IMR-90 (cell line): Measurements from ENCODE around the gene CRIM1. TPM values are rescaled to one million over a fixed set of nuclear protein-coding genes. Genes with fewer than 3 reads are reported as not detected.
A peak's percentile ranks its signal among the peaks of the same experiment; 100 is the strongest.

Experiments used
- ATAC-seq: fragments of 200-7000 bp; cut with Tn5 transposase; 2 replicates; pipeline ENCODE4 v1.9.1; 2020; ENCODE audit warnings: low read depth, mild to moderate bottlenecking, moderate library complexity
- BruUV-seq: library from RNA; stranded (reverse); fragments of 400-500 nt; replicated peaks from 2 replicates; lab custom pipeline; 2021; lab: Mats Ljungman, UMichigan
- CTCF ChIA-PET: fragments of 300-600 bp; formaldehyde crosslinking; extraction: SDS; loops from one replicate; lab custom pipeline; 2021; ENCODE audit warnings: antibody characterized with exemption; lab: Yijun Ruan, JAX
- POLR2A ChIA-PET: fragments of 300-600 bp; sonication (Branson Sonifier 250); formaldehyde crosslinking; loops from one replicate; lab custom pipeline; 2022; ENCODE audit warnings: antibody characterized with exemption; ENCODE audit not compliant: unreplicated experiment; lab: Charles Lee
- DNase-seq: peaks from one replicate; pipeline ENCODE4 v3.0.0; 2013
- H2AFZ ChIP-seq: replicated peaks from 2 replicates; pipeline ENCODE3; 2013; ENCODE audit warnings: low read length, mild to moderate bottlenecking; ENCODE audit not compliant: poor library complexity
- H2AK5ac ChIP-seq: 2 replicates; pipeline ENCODE4 v1.6.1; 2013; ENCODE audit warnings: low read depth, low read length, inconsistent platforms
- H2AK9ac ChIP-seq: replicated peaks from 2 replicates; pipeline ENCODE3; 2013; ENCODE audit warnings: mild to moderate bottlenecking, low read depth, low read length, moderate library complexity; ENCODE audit not compliant: poor library complexity
- H2BK120ac ChIP-seq: 2 replicates; pipeline ENCODE4 v1.6.1; 2013; ENCODE audit warnings: low read depth, low read length, inconsistent platforms
- H2BK15ac ChIP-seq: 3 replicates; pipeline ENCODE4 v1.6.1; 2013; ENCODE audit warnings: low read depth, low read length, inconsistent platforms
- H2BK20ac ChIP-seq: 2 replicates; pipeline ENCODE4 v1.6.1; 2013; ENCODE audit warnings: low read depth, mild to moderate bottlenecking, inconsistent platforms, low read length, moderate library complexity
- H2BK5ac ChIP-seq: 2 replicates; pipeline ENCODE4 v1.6.1; 2013; ENCODE audit warnings: mild to moderate bottlenecking, low read depth, low read length, inconsistent platforms; ENCODE audit not compliant: poor library complexity, severe bottlenecking
- H3K14ac ChIP-seq: replicated peaks from 2 replicates; pipeline ENCODE4 v1.6.1; 2013; ENCODE audit warnings: low read depth, low read length, inconsistent platforms
- H3K18ac ChIP-seq: 2 replicates; pipeline ENCODE4 v1.6.1; 2013; ENCODE audit warnings: low read depth, low read length, control low read depth
- H3K23ac ChIP-seq: 2 replicates; pipeline ENCODE4 v1.6.1; 2013; ENCODE audit warnings: low read depth, low read length, inconsistent platforms
- H3K27ac ChIP-seq: 2 replicates; pipeline ENCODE4 v1.5.1; 2013; ENCODE audit warnings: mild to moderate bottlenecking, control low read depth, low read length; ENCODE audit not compliant: insufficient read depth
- H3K27me3 ChIP-seq: 2 replicates; pipeline ENCODE4 v1.6.1; 2013; ENCODE audit warnings: low read length; ENCODE audit not compliant: control insufficient read depth, insufficient read depth
- H3K36me3 ChIP-seq: 2 replicates; pipeline ENCODE4 v1.6.1; 2013; ENCODE audit warnings: low read length, mixed read lengths; ENCODE audit not compliant: control insufficient read depth, insufficient read depth
- H3K4ac ChIP-seq: 2 replicates; pipeline ENCODE4 v1.6.1; 2013; ENCODE audit warnings: low read depth, low read length, inconsistent platforms
- H3K4me1 ChIP-seq: 2 replicates; pipeline ENCODE4 v1.6.1; 2013; ENCODE audit warnings: low read length, mixed read lengths; ENCODE audit not compliant: control insufficient read depth, insufficient read depth
- H3K4me2 ChIP-seq: 2 replicates; pipeline ENCODE4 v1.6.1; 2013; ENCODE audit warnings: low read depth, mild to moderate bottlenecking, control low read depth, low read length, moderate library complexity
- H3K4me3 ChIP-seq: 2 replicates; pipeline ENCODE4 v1.5.1; 2013; ENCODE audit warnings: low read depth, mild to moderate bottlenecking, control low read depth, low read length, moderate library complexity; ENCODE audit not compliant: insufficient read depth
- H3K56ac ChIP-seq: 2 replicates; pipeline ENCODE4 v1.6.1; 2013; ENCODE audit warnings: low read length, inconsistent platforms; ENCODE audit not compliant: insufficient read depth; ENCODE audit errors: extremely low read depth
- H3K79me1 ChIP-seq, 2 experiments: 2 replicates each; pipeline ENCODE4 v1.6.1; 2013; ENCODE audit warnings: low read length in 2 of 2, inconsistent platforms in 1 of 2, low read depth in 1 of 2
- H3K9ac ChIP-seq: 2 replicates; pipeline ENCODE4 v1.6.1; 2013; ENCODE audit warnings: low read depth, low read length, control low read depth
- H3K9me1 ChIP-seq: 2 replicates; pipeline ENCODE4 v1.6.1; 2013; ENCODE audit warnings: low read length, inconsistent platforms; ENCODE audit not compliant: insufficient read depth
- H3K9me3 ChIP-seq: 2 replicates; pipeline ENCODE4 v1.6.1; 2013; ENCODE audit warnings: low read length; ENCODE audit not compliant: control insufficient read depth, insufficient read depth
- H4K20me1 ChIP-seq: 2 replicates; pipeline ENCODE4 v1.6.1; 2013; ENCODE audit warnings: low read length, inconsistent platforms; ENCODE audit not compliant: insufficient read depth
- H4K5ac ChIP-seq: 2 replicates; pipeline ENCODE4 v1.6.1; 2013; ENCODE audit warnings: mild to moderate bottlenecking, low read depth, low read length, control low read depth
- H4K8ac ChIP-seq, 2 experiments: 2 replicates each; pipeline ENCODE4 v1.6.1; 2013; ENCODE audit warnings: low read depth in 2 of 2, low read length in 2 of 2, control low read depth in 1 of 2, inconsistent platforms in 1 of 2
- H4K91ac ChIP-seq: 2 replicates; pipeline ENCODE4 v1.6.1; 2013; ENCODE audit warnings: low read depth, low read length, inconsistent platforms; ENCODE audit not compliant: insufficient read depth
- BHLHE40 ChIP-seq: fragments of 150-350 bp; IDR thresholded peaks from 2 replicates; pipeline ENCODE4 v1.6.1; 2016; ENCODE audit warnings: mild to moderate bottlenecking, low read depth, low read length
- CEBPB ChIP-seq: IDR thresholded peaks from 2 replicates; pipeline ENCODE4 v1.6.1; 2012; ENCODE audit warnings: low read depth, low read length, improper control_type of control experiment
- CHD1 ChIP-seq: IDR thresholded peaks from 2 replicates; pipeline ENCODE4 v1.6.1; 2012; ENCODE audit warnings: low read depth, low read length, improper control_type of control experiment
- FOS ChIP-seq: fragments of 150-350 bp; IDR thresholded peaks from 2 replicates; pipeline ENCODE4 v1.6.1; 2016; ENCODE audit warnings: low read depth, low read length
- MAFK ChIP-seq: IDR thresholded peaks from 2 replicates; pipeline ENCODE4 v1.6.1; 2012; ENCODE audit warnings: low read depth, low read length, improper control_type of control experiment
- MAZ ChIP-seq: IDR thresholded peaks from 2 replicates; pipeline ENCODE4 v1.6.1; 2012; ENCODE audit warnings: low read depth, mild to moderate bottlenecking, low read length, improper control_type of control experiment, moderate library complexity, borderline replicate concordance
- MXI1 ChIP-seq: IDR thresholded peaks from 2 replicates; pipeline ENCODE4 v1.6.1; 2012; ENCODE audit warnings: low read depth, mild to moderate bottlenecking, low read length, moderate library complexity, borderline replicate concordance
- NFE2L2 ChIP-seq: fragments of 150-350 bp; IDR thresholded peaks from 2 replicates; pipeline ENCODE4 v1.6.1; 2016; ENCODE audit warnings: low read depth, mild to moderate bottlenecking, low read length
- POLR2A ChIP-seq: IDR thresholded peaks from 2 replicates; pipeline ENCODE4 v1.6.1; 2012; ENCODE audit warnings: mild to moderate bottlenecking, low read depth, low read length
- RAD21 ChIP-seq: IDR thresholded peaks from 2 replicates; pipeline ENCODE4 v1.6.1; 2012; ENCODE audit warnings: low read length, improper control_type of control experiment
- RCOR1 ChIP-seq: IDR thresholded peaks from 2 replicates; pipeline ENCODE4 v1.6.1; 2012; ENCODE audit warnings: mild to moderate bottlenecking, low read length, improper control_type of control experiment; ENCODE audit not compliant: insufficient replicate concordance
- RFX5 ChIP-seq: IDR thresholded peaks from 2 replicates; pipeline ENCODE4 v1.8.0; 2012; ENCODE audit warnings: low read depth, mild to moderate bottlenecking, low read length, moderate library complexity
- SMC3 ChIP-seq: fragments of 150-350 bp; IDR thresholded peaks from 2 replicates; pipeline ENCODE4 v1.6.1; 2016; ENCODE audit warnings: low read depth, mild to moderate bottlenecking, antibody characterized with exemption, low read length, moderate library complexity
- dilution Hi-C: fragments of 300-500 bp; cut with HindIII; formaldehyde crosslinking; loops from one replicate; pipeline ENCODE4 v1.14.3; 2018; ENCODE audit warnings: low sequenced_read_pairs; ENCODE audit not compliant: unreplicated experiment
- in situ Hi-C: fragments of 300-500 bp; cut with MboI; formaldehyde crosslinking; loops from 3 replicates; pipeline ENCODE4 v1.14.3; 2019; ENCODE audit warnings: low sequenced_read_pairs, inconsistent platforms, mixed read lengths
- intact Hi-C: fragments of 100-400 bp; cut with micrococcal nuclease; formaldehyde crosslinking; loops from 2 replicates; pipeline ENCODE4 v1.10.0; 2022
- polyA plus RNA-seq, 3 experiments: library from polyadenylated mRNA; depleted of rRNA; stranded (reverse); fragments of >200 nt; gene quantifications; 2 replicates each; pipeline ENCODE4 v1.2.3, GENCODE V29; 2012; ENCODE audit warnings: low replicate concordance in 1 of 3
- total RNA-seq: library from RNA; depleted of rRNA; stranded (reverse); fragments of >200 nt; gene quantifications from 2 replicates; pipeline ENCODE4 v1.2.3, GENCODE V29; 2012
- TF ChIP-seq, protein P1 (sequence below): fragments of 150-350 bp; IDR thresholded peaks from 2 replicates; pipeline ENCODE4 v1.6.1; 2016; ENCODE audit warnings: low read depth, mild to moderate bottlenecking, low read length, moderate library complexity, borderline replicate concordance
- TF ChIP-seq, protein P2 (sequence below): conservative IDR thresholded peaks from 2 replicates; pipeline ENCODE4 v1.5.1; 2012; ENCODE audit warnings: mild to moderate bottlenecking, low read depth, low read length, improper control_type of control experiment
- TF ChIP-seq, protein P3 (sequence below): fragments of 150-350 bp; IDR thresholded peaks from 2 replicates; pipeline ENCODE4 v1.6.1; 2017; ENCODE audit warnings: mild to moderate bottlenecking, antibody characterized with exemption, low read length, low read depth

Gene CRIM1
- total and polyA plus RNA-seq, 2 of the 4 experiments (the other 2 are of a cell fraction) = 285 to 490 TPM

DNA sequence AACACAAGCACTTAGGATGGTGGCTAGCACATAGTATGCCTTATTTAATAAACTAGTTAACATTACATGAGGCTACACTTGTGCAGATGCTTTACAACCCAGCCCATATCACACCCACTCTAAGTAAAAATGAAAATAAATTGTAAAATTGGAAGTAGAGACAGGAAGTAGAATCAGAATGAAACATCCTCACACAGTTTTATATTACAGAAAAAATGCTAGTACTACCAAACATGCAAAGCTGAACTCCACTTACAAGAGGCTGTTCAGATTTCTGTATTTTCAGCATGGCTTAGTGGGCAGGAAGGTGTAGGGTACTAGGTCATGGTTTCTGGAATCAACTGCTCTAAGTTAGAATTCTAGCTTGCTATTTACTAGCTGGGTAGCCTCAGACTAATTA, 18.2 kb upstream of the CRIM1 start:
- in situ Hi-C loops (no loop called here), dilution Hi-C loops (no loop called here), intact Hi-C loops (no loop called here)
- H2BK15ac ChIP-seq = peak overlapping the region; percentile 82; the same call in 2 of the 3 replicates
- POLR2A ChIA-PET = no interaction called here
- no peak overlapping the region; the same call in 1 of the 2 replicates for H3K56ac ChIP-seq
- peak overlapping the region; percentile 53; the same call in 1 of the 2 replicates for H3K18ac ChIP-seq
- peak overlapping the region; percentile 43; the same call in 1 of the 2 replicates for H4K5ac ChIP-seq
- H3K27me3 ChIP-seq = no peaks in the 10 kb centered on the region
- H3K4me1 ChIP-seq = peaks cover 10% of the 10 kb centered on the region
- no peak overlapping the region for H3K23ac ChIP-seq
- no peak overlapping the region for H2AK9ac ChIP-seq
- peaks cover 0 to 12% of the 10 kb centered on the region in 2 experiments; a peak in 2 of 4 replicates for H3K79me1 ChIP-seq
- CTCF ChIA-PET = interaction anchor here (0.7 to 1.3 kb wide), 3 partner anchors 10 to 149 kb away, joined by 3 to 4 read pairs (median 3); no protein-coding TSS in a partner anchor
- peak overlapping the region; percentile 69 for H2BK5ac ChIP-seq
- H3K9me1 ChIP-seq = peaks cover 12% of the 10 kb centered on the region
- H4K8ac ChIP-seq = peak overlapping the region; percentile 68 to 89
- TF ChIP-seq POLR2A (no peak), MAZ (no peak), MAFK (no peak), MXI1 (no peak), RFX5 (no peak), CEBPB (no peak), BHLHE40 (no peak), SMC3 (no peak), RCOR1 (no peak), CHD1 (no peak), RAD21 (no peak), FOS (no peak), NFE2L2 (no peak)
- TF ChIP-seq, protein P1, sequence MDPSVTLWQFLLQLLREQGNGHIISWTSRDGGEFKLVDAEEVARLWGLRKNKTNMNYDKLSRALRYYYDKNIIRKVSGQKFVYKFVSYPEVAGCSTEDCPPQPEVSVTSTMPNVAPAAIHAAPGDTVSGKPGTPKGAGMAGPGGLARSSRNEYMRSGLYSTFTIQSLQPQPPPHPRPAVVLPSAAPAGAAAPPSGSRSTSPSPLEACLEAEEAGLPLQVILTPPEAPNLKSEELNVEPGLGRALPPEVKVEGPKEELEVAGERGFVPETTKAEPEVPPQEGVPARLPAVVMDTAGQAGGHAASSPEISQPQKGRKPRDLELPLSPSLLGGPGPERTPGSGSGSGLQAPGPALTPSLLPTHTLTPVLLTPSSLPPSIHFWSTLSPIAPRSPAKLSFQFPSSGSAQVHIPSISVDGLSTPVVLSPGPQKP = no peak
- TF ChIP-seq, protein P2, sequence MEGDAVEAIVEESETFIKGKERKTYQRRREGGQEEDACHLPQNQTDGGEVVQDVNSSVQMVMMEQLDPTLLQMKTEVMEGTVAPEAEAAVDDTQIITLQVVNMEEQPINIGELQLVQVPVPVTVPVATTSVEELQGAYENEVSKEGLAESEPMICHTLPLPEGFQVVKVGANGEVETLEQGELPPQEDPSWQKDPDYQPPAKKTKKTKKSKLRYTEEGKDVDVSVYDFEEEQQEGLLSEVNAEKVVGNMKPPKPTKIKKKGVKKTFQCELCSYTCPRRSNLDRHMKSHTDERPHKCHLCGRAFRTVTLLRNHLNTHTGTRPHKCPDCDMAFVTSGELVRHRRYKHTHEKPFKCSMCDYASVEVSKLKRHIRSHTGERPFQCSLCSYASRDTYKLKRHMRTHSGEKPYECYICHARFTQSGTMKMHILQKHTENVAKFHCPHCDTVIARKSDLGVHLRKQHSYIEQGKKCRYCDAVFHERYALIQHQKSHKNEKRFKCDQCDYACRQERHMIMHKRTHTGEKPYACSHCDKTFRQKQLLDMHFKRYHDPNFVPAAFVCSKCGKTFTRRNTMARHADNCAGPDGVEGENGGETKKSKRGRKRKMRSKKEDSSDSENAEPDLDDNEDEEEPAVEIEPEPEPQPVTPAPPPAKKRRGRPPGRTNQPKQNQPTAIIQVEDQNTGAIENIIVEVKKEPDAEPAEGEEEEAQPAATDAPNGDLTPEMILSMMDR = no peak
- TF ChIP-seq, protein P3, sequence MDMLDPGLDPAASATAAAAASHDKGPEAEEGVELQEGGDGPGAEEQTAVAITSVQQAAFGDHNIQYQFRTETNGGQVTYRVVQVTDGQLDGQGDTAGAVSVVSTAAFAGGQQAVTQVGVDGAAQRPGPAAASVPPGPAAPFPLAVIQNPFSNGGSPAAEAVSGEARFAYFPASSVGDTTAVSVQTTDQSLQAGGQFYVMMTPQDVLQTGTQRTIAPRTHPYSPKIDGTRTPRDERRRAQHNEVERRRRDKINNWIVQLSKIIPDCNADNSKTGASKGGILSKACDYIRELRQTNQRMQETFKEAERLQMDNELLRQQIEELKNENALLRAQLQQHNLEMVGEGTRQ = no peak
- H2AK5ac ChIP-seq = no peak overlapping the region
- BruUV-seq = no TSS peak
- DNase-seq (no peak), ATAC-seq (peak; percentile 16; the same call in 1 of the 2 replicates)
- no peaks in the 10 kb centered on the region for H3K9me3 ChIP-seq
- peak overlapping the region; percentile 79 for H2BK120ac ChIP-seq
- no peak overlapping the region for H3K27ac ChIP-seq
- H3K4me2 ChIP-seq = no peak overlapping the region; the same call in 1 of the 2 replicates
- no peak overlapping the region for H3K9ac ChIP-seq
- H3K4ac ChIP-seq = peak overlapping the region; percentile 12
- no peak overlapping the region for H3K4me3 ChIP-seq
- H2AFZ ChIP-seq = no peak overlapping the region
- H3K14ac ChIP-seq = peak overlapping the region; percentile 65; the same call in 1 of the 2 replicates
- no peaks in the 10 kb centered on the region for H4K20me1 ChIP-seq
- H4K91ac ChIP-seq = peak overlapping the region; percentile 57; the same call in 1 of the 2 replicates
- peak overlapping the region; percentile 75; the same call in 1 of the 2 replicates for H2BK20ac ChIP-seq
- no peaks in the 10 kb centered on the region for H3K36me3 ChIP-seq
